ENCODE measurements around the gene CBX2.

The CBX2 gene

DNA sequence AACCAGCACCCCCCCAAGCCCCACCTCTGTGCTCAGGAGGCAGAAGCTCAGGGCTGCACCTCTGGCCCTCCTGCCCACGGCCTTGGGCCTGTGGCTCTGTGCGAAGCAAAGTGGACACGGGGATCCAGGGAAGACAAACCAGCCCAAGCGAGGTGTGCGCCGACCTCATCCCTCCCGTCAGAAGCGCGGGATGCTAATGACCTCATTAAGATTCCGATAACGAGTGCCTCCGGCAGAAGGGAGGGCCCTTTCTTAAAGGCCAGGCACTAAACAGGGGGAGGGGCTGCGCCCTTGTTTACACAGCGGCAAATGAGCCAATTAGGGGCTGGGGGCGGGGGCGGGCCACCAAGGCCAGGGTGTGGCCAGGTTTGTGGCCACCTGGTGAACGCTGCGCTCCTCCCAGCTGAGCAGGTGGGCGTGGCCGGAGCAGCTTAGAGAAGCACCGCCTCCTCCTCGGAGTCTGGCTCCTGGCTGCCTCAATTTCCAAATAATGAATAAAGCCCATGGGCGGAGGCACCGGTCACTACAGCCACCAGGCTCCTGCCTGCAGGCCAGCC, 58.1 kb downstream of the CBX2 start:
- H3K27me3 ChIP-seq (ENCODE audit: control insufficient read depth, insufficient read depth, low read length), result peaks cover 89% of the 10 kb centered on the region
- no peaks in the 10 kb centered on the region for H3K9me3 ChIP-seq (ENCODE audit: control insufficient read depth, insufficient read depth, low read length)
- no peak overlapping the region for H3K9ac ChIP-seq (ENCODE audit: low read depth, low read length)
- peaks cover 42% of the 10 kb centered on the region for H3K4me1 ChIP-seq (ENCODE audit: control insufficient read depth, insufficient read depth, low read length)
- H3K27ac ChIP-seq (ENCODE audit: low read depth, low read length), result no peak overlapping the region
- peak overlapping the region; percentile 72; the same call in 1 of the 2 replicates for H3K4me3 ChIP-seq (ENCODE audit: low read depth, low read length)
- H3K36me3 ChIP-seq (ENCODE audit: control insufficient read depth, insufficient read depth, low read length), result no peaks in the 10 kb centered on the region

DNA sequence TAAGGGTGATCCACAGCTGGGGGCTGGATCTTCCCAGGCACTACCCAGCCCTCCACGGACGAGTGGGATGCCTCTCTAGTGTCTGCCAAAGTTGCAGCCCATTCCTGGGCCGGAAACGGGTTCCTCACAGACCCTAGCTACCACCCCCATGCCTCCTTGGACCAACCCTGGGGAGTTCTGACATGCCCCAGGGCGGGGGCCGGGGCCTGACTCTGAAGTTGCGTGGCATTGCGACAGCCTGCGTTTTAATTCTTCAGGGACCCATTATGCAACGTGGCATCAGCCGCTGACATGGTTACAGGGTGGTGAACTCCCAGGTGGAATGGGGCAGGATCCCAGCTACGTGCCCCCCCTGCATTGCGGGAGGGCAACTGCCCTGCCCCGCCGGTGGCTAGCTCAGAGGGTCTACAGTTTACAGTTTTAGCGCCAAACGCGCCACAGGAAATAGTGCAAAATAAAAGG, 58.6 kb downstream of the CBX2 start:
- H3K27me3 ChIP-seq (ENCODE audit: control insufficient read depth, insufficient read depth, low read length), result peaks cover 89% of the 10 kb centered on the region
- peak overlapping the region; percentile 72; the same call in 1 of the 2 replicates for H3K4me3 ChIP-seq (ENCODE audit: low read depth, low read length)
- H3K36me3 ChIP-seq (ENCODE audit: control insufficient read depth, insufficient read depth, low read length), result no peaks in the 10 kb centered on the region
- H3K9ac ChIP-seq (ENCODE audit: low read depth, low read length), result no peak overlapping the region
- no peak overlapping the region for H3K27ac ChIP-seq (ENCODE audit: low read depth, low read length)
- H3K4me1 ChIP-seq (ENCODE audit: control insufficient read depth, insufficient read depth, low read length), result peaks cover 39% of the 10 kb centered on the region
- no peaks in the 10 kb centered on the region for H3K9me3 ChIP-seq (ENCODE audit: control insufficient read depth, insufficient read depth, low read length)

DNA sequence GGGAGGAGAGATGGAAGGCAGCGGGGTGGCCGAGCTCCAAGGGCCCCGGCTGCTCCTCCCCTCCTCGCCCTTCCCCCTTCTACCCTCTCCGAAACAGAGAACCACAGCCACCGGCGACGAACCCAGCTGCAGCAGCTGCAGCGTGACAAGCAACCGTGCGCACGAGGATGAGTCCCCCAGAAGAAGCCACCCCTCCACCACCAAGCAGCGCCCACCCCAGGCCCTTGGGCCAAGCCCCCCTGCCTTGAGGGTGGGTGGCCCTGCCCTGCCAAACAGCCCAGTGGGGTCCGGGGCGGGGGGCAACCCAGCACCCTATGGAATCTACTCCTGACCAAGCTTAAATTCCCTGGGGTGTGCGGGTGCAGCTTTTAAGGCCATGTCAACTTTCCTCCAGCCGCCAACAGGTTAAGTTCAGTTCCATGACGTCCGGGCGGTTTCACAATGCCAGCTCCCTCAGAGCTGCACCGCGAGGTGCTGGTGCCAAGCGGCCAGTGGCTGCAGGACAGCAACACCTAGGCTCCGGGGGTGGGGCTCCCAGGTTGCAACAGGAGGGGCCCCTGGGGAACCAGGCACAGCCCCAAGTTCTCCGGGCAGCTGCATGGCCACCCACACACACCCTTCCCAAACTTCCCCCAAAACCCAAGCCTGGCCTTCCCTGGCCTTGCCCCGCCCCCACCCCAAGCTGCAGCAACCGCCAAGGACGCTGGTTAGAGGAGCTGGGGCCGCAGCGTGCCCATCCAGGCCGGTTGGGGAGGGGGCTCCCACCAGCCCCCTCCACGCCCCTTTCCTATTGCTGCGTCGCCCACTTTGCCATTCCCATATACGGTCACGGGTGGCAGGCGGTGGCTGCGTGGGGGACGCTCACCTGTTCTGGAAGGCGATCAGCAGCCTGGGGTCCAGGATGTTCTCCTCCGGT, 59.3 kb downstream of the CBX2 start:
- Histone ChIP-seq H3K4me1 (ENCODE audit: control insufficient read depth, insufficient read depth, low read length) (peaks cover 44% of the 10 kb centered on the region), H3K36me3 (ENCODE audit: control insufficient read depth, insufficient read depth, low read length) (no peaks in the 10 kb centered on the region), H3K9ac (ENCODE audit: low read depth, low read length) (no peak overlapping the region), H3K27ac (ENCODE audit: low read depth, low read length) (no peak overlapping the region), H3K4me3 (ENCODE audit: low read depth, low read length) (peak overlapping the region; percentile 72; the same call in 1 of the 2 replicates), H3K27me3 (ENCODE audit: control insufficient read depth, insufficient read depth, low read length) (peaks cover 89% of the 10 kb centered on the region), H3K9me3 (ENCODE audit: control insufficient read depth, insufficient read depth, low read length) (no peaks in the 10 kb centered on the region)
